GM15510 (cell line): ENCODE measurements around the gene STARD10.

Source experiments
- POLR2A ChIP-seq: IDR thresholded peaks from 3 replicates; pipeline ENCODE4 v1.6.1; 2011; ENCODE audit warnings: borderline replicate concordance; ENCODE audit not compliant: insufficient read length; ENCODE audit errors: extremely low read depth

STARD10 gene

GRCh38 chr11:72779495-72780128 lies 14.2 kb downstream of the STARD10 start:
- TF ChIP-seq POLR2A, result no peak

DNA sequence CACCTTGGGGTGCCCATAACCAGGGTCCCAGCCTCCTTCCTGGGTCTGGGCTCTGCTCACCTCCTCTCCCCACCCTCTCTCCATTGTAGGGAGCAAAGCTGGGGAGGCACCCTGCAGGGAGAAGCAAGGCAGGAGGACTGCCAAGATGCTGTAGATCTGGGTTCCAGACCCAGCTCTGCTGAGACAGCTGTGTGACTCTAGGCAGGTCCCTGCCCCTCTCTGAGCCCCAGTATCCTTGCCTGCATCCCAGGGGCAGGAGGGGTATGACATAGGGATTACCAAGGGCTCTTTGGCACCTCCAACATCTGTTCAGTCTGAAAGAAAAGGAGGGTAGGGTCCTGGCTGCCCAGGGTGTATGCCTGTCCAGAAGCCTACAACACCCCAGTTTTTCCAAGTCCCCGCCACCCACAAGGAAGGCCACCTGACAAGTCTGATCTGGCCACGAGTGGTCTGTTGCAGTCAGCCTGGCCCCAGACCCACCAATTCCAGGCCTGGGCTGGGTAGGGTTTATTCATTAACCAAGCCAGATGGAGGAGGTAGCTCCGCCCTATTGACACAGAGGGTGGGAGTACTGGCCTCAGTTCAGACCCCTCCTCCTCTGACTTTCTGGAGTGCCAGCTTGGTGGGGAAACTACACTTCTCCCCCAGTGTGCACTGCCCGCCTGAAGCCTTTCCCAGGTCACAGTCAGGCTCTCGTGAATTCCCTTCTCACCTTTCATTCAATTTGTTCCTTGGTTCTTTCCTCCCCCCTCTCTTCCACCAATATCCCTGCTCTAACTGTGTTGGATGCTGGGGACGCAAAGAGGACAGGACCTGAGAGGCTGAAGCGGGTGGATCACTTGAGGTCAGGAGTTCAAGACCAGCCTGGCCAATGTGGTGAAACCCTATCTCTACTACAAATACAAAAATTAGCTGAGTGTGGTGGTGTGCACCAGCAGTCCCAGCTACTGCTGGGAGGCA lies 15.0 kb downstream of the STARD10 start:
- no peak for TF ChIP-seq POLR2A

DNA sequence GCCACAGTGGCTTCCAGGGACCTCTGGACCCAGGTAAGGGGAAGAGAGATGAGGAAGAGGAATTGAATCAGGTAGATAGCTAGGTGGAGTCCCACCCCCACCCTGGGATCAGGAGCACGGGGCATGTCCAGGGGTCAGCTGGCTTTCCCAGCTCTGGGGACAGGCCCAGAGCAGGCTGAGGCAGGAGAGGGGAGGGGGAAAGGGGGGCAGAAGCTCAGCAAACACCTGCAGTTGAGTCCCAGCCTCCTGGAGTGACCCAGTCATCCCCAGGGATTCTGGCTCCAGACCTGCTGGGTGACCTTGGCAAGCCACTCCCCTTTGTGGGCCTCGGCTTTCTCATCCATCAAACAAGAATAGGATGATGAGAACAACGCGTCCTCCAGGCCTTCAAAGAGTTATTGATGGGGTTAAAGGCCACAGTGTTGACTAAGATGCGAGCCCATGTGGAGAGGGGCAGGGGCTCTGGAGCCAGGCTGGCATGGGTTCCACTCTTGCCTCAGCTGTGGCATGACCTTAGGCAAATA lies 16.0 kb downstream of the STARD10 start:
- TF ChIP-seq POLR2A, result no peak

GRCh38 chr11:72776844-72777754 lies 16.7 kb downstream of the STARD10 start:
- TF ChIP-seq POLR2A, result no peak

- TF ChIP-seq POLR2A, result no peak
These were observed 17.6 kb downstream of the STARD10 start for GRCh38 chr11:72776117-72776843.

GRCh38 chr11:72775288-72776110 lies 18.3 kb downstream of the STARD10 start:
- no peak for TF ChIP-seq POLR2A

GRCh38 chr11:72774499-72774898 lies 19.3 kb downstream of the STARD10 start:
- TF ChIP-seq POLR2A, result no peak

GRCh38 chr11:72773696-72774095 lies 20.2 kb downstream of the STARD10 start:
- TF ChIP-seq POLR2A, result no peak

- TF ChIP-seq POLR2A, result no peak
These were observed 20.6 kb downstream of the STARD10 start for GRCh38 chr11:72773291-72773690.

DNA sequence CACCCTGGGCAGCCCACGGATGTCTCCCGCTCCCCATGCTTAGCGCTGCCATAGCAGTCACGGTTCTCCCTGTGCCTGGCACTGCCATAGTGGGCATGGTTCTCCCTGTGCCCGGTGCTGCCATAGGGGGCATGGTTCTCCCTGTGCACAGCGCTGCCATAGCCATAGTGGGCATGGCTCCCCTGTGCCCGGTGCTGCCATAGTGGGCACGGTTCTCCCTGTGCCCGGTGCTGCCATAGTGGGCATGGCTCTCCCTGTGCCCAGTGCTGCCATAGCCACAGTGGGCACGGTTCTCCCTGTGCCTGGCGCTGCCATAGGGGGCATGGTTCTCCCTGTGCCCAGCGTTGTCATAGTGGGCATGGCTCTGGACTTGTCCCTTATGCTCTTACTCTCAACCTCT lies 21.8 kb downstream of the STARD10 start:
- no peak for TF ChIP-seq POLR2A

GRCh38 chr11:72771507-72771906 lies 22.3 kb downstream of the STARD10 start:
- no peak for TF ChIP-seq POLR2A

- no peak for TF ChIP-seq POLR2A
These were observed 23.0 kb downstream of the STARD10 start for GRCh38 chr11:72770799-72771198.

DNA sequence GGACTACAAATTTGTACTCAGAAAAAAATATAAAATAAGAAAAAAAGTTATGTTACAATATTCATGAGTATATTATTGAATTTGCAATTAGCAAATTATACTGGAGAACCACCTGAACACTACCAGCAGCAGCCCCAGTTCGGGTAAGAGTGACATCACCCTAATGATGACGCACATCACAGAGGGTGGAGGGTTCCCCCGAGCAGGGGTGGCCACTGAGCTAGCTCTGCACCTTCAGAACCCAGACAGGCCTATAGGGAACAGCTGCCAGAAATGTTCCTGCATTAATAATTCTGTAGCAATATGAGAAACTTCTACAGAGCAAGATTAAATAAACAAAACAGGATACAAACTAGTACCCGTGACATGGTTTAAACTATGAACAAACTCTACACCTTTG lies 24.2 kb downstream of the STARD10 start:
- TF ChIP-seq POLR2A, result no peak
